SH-SY5Y (cell line): Measurements from ENCODE around the gene UBASH3A.

Source experiments
- GATA2 ChIP-seq: IDR thresholded peaks from 2 replicates; pipeline ENCODE4 v1.6.1; 2011; ENCODE audit warnings: mild to moderate bottlenecking, low read depth, low read length
- GATA3 ChIP-seq: IDR thresholded peaks from 2 replicates; pipeline ENCODE4 v1.6.1; 2011; ENCODE audit warnings: low read depth, mild to moderate bottlenecking, low read length, moderate library complexity

GRCh38 chr21:42452401-42453223 lies 48.9 kb downstream of the UBASH3A start:
- TF ChIP-seq GATA2 (no peak), GATA3 (no peak)
